Activated CD8-positive, alpha-beta memory T cell treated with anti-CD3 and anti-CD28 coated beads, Interleukin-2, amount 50 U/mL, for 48 hours (primary cell): ENCODE results near the gene ISM1.
A peak's percentile ranks its signal among the peaks of the same experiment; 100 is the strongest.

Experiments
- DNase-seq: peaks from one replicate; pipeline ENCODE4 v3.0.0-alpha.2; 2020

ISM1 gene

DNA sequence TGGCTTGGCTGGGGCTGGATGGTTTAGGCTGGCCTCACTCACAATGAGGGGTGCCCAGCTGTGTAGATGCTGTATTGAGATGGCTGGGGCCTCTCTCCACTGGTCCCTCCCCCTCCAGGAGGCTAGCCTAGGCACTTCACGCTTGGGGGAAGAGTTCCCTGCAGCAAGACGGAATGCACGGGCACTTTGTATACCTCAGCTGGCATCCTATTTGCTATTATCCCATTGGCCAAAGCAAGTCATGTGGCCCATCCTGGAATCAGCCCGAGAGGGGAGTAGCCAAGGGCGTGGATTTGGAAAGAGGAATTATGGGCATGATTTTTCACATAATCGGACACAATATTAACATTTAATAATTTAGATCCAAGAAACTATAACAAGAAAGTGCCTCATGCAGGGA, 64.3 kb downstream of the ISM1 start:
- no peak for DNase-seq

DNA sequence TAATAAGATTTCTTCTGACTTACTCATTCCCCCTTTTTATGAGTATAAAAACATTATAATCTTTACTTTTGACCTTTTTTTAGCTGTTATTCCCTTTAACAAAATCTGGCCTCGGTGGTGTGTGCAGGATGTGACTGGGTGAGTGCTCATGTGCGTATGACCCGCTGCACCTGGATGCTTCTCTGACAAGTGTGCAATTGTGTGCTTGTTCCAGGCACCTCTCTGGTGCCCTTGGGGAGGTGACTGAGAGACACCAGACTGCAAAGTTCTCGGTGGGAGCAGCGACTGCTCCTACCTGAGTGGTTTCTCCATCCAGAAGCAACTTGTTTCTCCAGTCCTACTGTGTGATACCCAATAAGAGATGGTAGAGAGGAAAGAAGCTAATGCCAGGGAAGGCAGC, 65.0 kb downstream of the ISM1 start:
- no peak for DNase-seq

GRCh38 chr20:13286607-13287006, 65.5 kb downstream of the ISM1 start:
- DNase-seq = no peak

- no peak for DNase-seq
Measured at GRCh38 chr20:13288357-13288756, 67.3 kb downstream of the ISM1 start.

DNA sequence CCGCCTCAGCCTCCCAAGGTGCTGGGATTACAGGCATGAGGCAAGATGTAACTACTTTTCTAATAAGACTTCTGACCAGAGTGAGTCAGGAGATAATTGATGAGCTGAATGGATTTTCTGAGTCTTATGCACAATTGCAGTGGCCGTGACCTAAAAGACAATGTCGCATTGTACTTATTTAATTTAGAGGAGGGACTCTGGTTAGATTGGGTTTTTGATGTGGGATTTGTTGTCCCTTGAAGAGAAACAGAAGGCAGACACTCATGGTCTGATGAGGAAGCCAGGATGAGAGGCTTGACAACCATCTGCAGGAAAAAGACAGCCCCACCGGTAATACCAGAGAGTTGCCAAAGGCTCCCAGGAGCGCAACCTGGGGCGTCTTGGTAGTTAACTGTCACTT, 68.0 kb downstream of the ISM1 start:
- no peak for DNase-seq

DNA sequence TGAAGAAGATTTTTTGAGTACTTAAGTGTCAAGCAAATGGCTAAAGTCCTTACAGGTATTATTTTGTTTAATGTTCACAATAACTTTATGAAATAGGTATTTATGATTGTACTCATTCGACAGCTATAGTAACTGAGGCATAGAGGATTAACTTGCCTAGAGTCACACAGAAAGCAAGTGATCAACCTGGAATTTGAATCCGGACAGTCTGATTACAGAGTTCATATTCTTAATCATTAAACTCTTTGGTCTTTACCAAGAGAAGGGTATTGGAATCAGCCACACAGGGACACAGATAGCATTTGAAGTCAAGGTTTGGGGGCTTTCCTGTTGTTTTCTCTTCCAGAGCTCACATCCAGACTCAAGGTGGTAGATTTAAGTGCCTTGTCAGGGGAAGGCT, 69.7 kb downstream of the ISM1 start:
- no peak for DNase-seq

GRCh38 chr20:13291157-13291556, 70.1 kb downstream of the ISM1 start:
- DNase-seq = no peak

GRCh38 chr20:13292201-13292885, 71.3 kb downstream of the ISM1 start:
- no peak for DNase-seq

- DNase-seq = no peak
Measured at GRCh38 chr20:13294522-13294921, 73.4 kb downstream of the ISM1 start.

- no peak for DNase-seq
Measured at GRCh38 chr20:13295637-13296036, 74.6 kb downstream of the ISM1 start.

DNA sequence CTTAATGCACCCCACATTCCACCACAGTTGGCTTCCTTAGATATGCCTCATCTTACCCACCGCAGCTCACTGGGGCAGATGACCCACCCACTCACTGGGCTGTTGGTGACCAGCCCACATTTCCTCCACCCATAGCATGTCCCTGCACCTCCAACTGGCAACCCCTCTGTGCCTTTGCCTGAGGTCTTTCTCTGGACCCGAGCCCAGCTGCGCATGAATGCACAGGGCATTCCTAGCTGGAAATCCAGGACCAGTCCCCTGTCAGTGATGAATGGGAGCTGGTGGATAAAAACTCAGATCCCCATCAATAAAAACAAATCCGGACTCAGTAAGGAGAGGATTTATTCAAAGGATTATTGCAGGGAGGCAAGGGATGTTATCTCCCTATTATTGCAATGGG, 75.0 kb downstream of the ISM1 start:
- DNase-seq = no peak

DNA sequence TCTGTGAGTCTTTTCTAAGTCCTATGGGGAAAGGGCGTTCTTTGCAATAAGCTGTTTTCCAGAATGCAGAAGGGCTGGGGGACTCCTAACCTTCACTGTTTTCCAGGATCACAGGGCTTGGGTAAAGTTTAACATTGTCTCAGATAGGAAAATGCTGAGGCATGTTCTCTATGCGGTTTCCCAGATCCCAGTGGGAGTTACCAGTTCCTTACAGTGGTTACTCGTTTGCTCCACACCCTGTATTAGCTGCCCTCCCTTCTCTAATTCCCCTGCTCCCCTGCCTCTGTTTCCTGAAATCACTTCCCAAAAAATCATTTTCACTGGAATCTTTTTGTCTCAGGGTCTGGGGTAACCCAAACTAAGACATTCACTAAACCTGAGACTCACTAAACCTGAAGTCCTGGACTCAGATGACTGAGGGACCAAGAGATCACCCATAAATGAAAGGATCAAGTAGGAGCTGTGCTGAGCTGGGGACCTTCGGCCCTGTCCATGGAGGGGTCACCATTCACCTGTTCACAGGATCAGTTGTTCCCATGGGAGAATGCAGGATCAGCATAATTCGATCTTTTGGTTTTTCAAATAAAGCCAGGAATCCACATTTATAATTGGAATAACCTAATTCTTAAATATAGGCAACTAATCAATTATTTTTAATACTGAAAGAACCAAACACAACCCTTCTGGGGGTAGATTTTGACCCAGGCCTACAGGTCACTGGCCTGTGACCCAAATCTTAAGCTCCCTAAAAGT, 76.2 kb downstream of the ISM1 start:
- DNase-seq = no peak

GRCh38 chr20:13298692-13299373, 77.8 kb downstream of the ISM1 start:
- no peak for DNase-seq

GRCh38 chr20:13299401-13299800, 78.3 kb downstream of the ISM1 start:
- DNase-seq = no peak

DNA sequence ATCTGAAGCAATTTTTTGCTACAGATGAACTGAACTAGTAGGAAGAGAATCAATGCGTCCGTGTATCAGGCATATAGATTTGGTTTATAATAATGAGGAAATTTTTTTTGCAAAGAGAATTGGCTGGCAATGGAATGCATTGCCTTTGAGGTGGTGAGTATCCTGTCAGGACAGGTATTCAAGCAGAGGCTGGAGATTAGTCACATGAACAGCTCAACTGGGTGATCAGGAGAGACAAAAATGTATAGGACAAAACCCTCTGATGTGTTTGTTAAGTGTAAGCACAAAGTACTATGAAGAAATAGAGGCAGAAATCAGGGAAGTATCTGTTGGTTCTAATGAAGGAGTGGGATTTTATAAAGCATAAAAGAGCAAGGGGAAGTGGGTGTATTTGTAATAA, 80.5 kb downstream of the ISM1 start:
- no peak for DNase-seq

GRCh38 chr20:13302647-13303450, 81.8 kb downstream of the ISM1 start:
- peak; percentile 64 for DNase-seq

- no peak for DNase-seq
Measured at GRCh38 chr20:13305284-13305683, 84.2 kb downstream of the ISM1 start.

DNA sequence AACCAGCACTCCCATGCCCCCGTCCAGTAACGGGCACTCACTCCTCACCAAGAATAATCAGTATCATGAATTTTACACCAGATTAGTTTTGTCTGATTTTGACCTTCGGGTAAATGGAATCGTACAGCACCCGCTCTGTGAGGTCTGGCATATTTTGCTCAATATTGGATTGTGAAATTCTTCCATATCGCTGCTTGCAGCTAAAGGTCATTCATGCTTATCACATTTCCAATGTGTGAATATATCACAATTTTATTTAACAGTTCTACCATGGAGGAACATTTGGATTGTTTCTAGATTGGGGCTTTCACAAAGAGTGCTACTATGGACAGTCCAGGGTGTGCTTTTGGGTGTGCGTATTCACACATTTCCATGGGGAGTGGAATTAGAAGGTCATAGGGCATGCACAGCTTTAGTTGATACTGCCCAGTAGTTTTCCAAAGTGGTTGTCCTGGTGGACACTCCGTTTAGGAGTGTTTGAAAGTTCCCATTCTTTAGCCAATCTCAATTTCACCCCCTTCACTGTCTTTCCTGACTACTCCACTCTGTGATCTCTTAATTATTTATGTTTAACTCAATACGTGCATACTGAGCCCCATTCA, 86.6 kb downstream of the ISM1 start:
- no peak for DNase-seq

DNA sequence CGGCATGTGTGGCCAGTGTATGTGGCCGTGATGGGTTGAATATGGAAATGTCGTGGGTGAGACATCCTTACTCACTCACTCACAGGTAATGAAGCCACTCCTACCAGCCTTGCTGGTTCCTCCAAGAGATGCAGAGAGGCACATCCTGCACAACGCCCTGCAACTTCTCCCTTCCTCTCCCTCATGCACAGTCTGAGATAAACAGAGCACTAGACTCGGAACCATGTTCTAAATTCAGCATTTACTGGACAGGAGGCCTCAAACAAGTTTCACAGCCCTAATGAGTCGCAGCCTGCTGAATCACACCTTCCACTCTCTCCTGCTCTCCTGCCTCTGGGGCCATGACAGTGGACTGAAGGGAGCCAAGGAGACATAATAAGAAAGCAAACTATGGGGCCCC, 91.2 kb downstream of the ISM1 start:
- no peak for DNase-seq

- DNase-seq = no peak
Measured at GRCh38 chr20:13313201-13313600, 92.1 kb downstream of the ISM1 start.

DNA sequence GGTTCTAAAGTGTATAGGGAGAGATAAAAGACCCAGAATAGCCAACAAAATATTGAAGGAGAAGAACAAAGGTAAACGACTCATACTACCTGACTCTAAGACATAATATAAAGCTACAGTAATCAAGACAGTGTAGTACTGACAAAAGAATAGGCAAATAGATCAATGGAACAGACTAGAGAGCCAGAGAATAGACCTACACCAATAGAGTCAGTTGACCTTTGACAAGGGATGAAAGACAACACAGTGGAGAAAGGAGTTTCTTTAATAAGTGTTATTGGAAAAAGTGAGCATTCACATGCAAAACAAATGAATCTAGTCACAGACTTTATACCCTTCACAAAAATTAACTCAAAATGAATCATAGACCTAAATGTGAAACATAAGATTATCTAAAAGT, 96.4 kb downstream of the ISM1 start:
- DNase-seq = no peak

GRCh38 chr20:13318871-13319521, 97.9 kb downstream of the ISM1 start:
- no peak for DNase-seq
